ENCODE data around the gene TGFA. TPM values are rescaled to one million over a fixed set of nuclear protein-coding genes. Genes with fewer than 3 reads are reported as not detected.

The TGFA gene
- total RNA-seq (4.1 TPM), polyA plus RNA-seq (2.1 TPM)

GRCh38 chr2:70553584-70554337 is at the start of gene TGFA:
Gene TGFA, minus strand, starts transcription at chr2:70553826. Its CDS starts 59 bp downstream, at chr2:70553767.
- peak within 1 kb of the TSS; percentile 63 for H3K4me3 ChIP-seq (ENCODE audit: low read depth, low read length)
- under 1% methylated on average over 88 of the region's 88 CpGs for WGBS
- no peak for DNase-seq (ENCODE audit: extremely low spot score)
- H3K27ac ChIP-seq (ENCODE audit: low read depth) = peak within 1 kb of the TSS; percentile 51
- H3K36me3 ChIP-seq (ENCODE audit: insufficient read depth) = no peaks in the 10 kb centered on the region
- H3K4me1 ChIP-seq (ENCODE audit: insufficient read depth) = peaks cover 2% of the 10 kb centered on the region

- DNase-seq (ENCODE audit: extremely low spot score) = no peak
- H3K4me3 ChIP-seq (ENCODE audit: low read depth, low read length) = no peak overlapping the region
Observed at GRCh38 chr2:70603066-70603465, 49.4 kb upstream of the TGFA start.

GRCh38 chr2:70598197-70598596 is 44.6 kb upstream of the TGFA start:
- DNase-seq (ENCODE audit: extremely low spot score) = no peak
- Histone ChIP-seq H3K4me1 (ENCODE audit: insufficient read depth) (no peaks in the 10 kb centered on the region), H3K4me3 (ENCODE audit: low read depth, low read length) (no peak overlapping the region), H3K27ac (ENCODE audit: low read depth) (no peak overlapping the region), H3K36me3 (ENCODE audit: insufficient read depth) (no peaks in the 10 kb centered on the region)
- 39% methylated on average over 1 of the region's 1 CpG for WGBS

More at GRCh38 chr2:70603066-70603465, 49.4 kb upstream of the TGFA start:
- Histone ChIP-seq H3K27ac (ENCODE audit: low read depth) (no peak overlapping the region), H3K36me3 (ENCODE audit: insufficient read depth) (no peaks in the 10 kb centered on the region), H3K4me1 (ENCODE audit: insufficient read depth) (no peaks in the 10 kb centered on the region)

- WGBS = 49% methylated on average over 7 of the region's 7 CpGs
- Histone ChIP-seq H3K4me3 (ENCODE audit: low read depth, low read length) (no peak overlapping the region), H3K27ac (ENCODE audit: low read depth) (no peak overlapping the region), H3K4me1 (ENCODE audit: insufficient read depth) (no peaks in the 10 kb centered on the region), H3K36me3 (ENCODE audit: insufficient read depth) (no peaks in the 10 kb centered on the region)
- DNase-seq (ENCODE audit: extremely low spot score) = no peak
Observed at GRCh38 chr2:70596739-70597138, 43.1 kb upstream of the TGFA start.

GRCh38 chr2:70596293-70596692 is 42.7 kb upstream of the TGFA start:
- Histone ChIP-seq H3K4me3 (ENCODE audit: low read depth, low read length) (no peak overlapping the region), H3K27ac (ENCODE audit: low read depth) (no peak overlapping the region), H3K4me1 (ENCODE audit: insufficient read depth) (no peaks in the 10 kb centered on the region), H3K36me3 (ENCODE audit: insufficient read depth) (no peaks in the 10 kb centered on the region)
- DNase-seq (ENCODE audit: extremely low spot score) = no peak
- WGBS = 67% methylated on average over 6 of the region's 6 CpGs

GRCh38 chr2:70583091-70583490 is 29.5 kb upstream of the TGFA start:
- no peak for DNase-seq (ENCODE audit: extremely low spot score)
- Histone ChIP-seq H3K4me1 (ENCODE audit: insufficient read depth) (no peaks in the 10 kb centered on the region), H3K4me3 (ENCODE audit: low read depth, low read length) (no peak overlapping the region), H3K36me3 (ENCODE audit: insufficient read depth) (no peaks in the 10 kb centered on the region), H3K27ac (ENCODE audit: low read depth) (no peak overlapping the region)
- 74% methylated on average over 7 of the region's 7 CpGs for WGBS

GRCh38 chr2:70580352-70580751 is 26.7 kb upstream of the TGFA start:
- no peak for DNase-seq (ENCODE audit: extremely low spot score)
- no peak overlapping the region for H3K27ac ChIP-seq (ENCODE audit: low read depth)
- no peaks in the 10 kb centered on the region for H3K36me3 ChIP-seq (ENCODE audit: insufficient read depth)
- H3K4me3 ChIP-seq (ENCODE audit: low read depth, low read length) = no peak overlapping the region
- no peaks in the 10 kb centered on the region for H3K4me1 ChIP-seq (ENCODE audit: insufficient read depth)

- no peak for DNase-seq (ENCODE audit: extremely low spot score)
- H3K36me3 ChIP-seq (ENCODE audit: insufficient read depth) = no peaks in the 10 kb centered on the region
- H3K4me1 ChIP-seq (ENCODE audit: insufficient read depth) = no peaks in the 10 kb centered on the region
- H3K4me3 ChIP-seq (ENCODE audit: low read depth, low read length) = no peak overlapping the region
- H3K27ac ChIP-seq (ENCODE audit: low read depth) = no peak overlapping the region
- 87% methylated on average over 3 of the region's 3 CpGs for WGBS
Observed at GRCh38 chr2:70574618-70575017, 21.0 kb upstream of the TGFA start.

- 92% methylated on average over 2 of the region's 2 CpGs for WGBS
- H3K36me3 ChIP-seq (ENCODE audit: insufficient read depth) = no peaks in the 10 kb centered on the region
- no peak overlapping the region for H3K27ac ChIP-seq (ENCODE audit: low read depth)
- no peaks in the 10 kb centered on the region for H3K4me1 ChIP-seq (ENCODE audit: insufficient read depth)
- DNase-seq (ENCODE audit: extremely low spot score) = no peak
- no peak overlapping the region for H3K4me3 ChIP-seq (ENCODE audit: low read depth, low read length)
Observed at GRCh38 chr2:70574109-70574508, 20.5 kb upstream of the TGFA start.

- Histone ChIP-seq H3K36me3 (ENCODE audit: insufficient read depth) (no peaks in the 10 kb centered on the region), H3K4me1 (ENCODE audit: insufficient read depth) (no peaks in the 10 kb centered on the region), H3K4me3 (ENCODE audit: low read depth, low read length) (no peak overlapping the region), H3K27ac (ENCODE audit: low read depth) (no peak overlapping the region)
- 57% methylated on average over 7 of the region's 7 CpGs for WGBS
- peak; percentile 49 for DNase-seq (ENCODE audit: extremely low spot score)
Observed at GRCh38 chr2:70570041-70570661, 16.5 kb upstream of the TGFA start.

- no peak for DNase-seq (ENCODE audit: extremely low spot score)
- WGBS = 80% methylated on average over 6 of the region's 6 CpGs
- no peaks in the 10 kb centered on the region for H3K36me3 ChIP-seq (ENCODE audit: insufficient read depth)
- H3K4me1 ChIP-seq (ENCODE audit: insufficient read depth) = no peaks in the 10 kb centered on the region
- H3K27ac ChIP-seq (ENCODE audit: low read depth) = no peak overlapping the region
- H3K4me3 ChIP-seq (ENCODE audit: low read depth, low read length) = no peak overlapping the region
Observed at GRCh38 chr2:70569559-70569958, 15.9 kb upstream of the TGFA start.

GRCh38 chr2:70566906-70567305 is 13.3 kb upstream of the TGFA start:
- 78% methylated on average over 2 of the region's 2 CpGs for WGBS
- Histone ChIP-seq H3K4me3 (ENCODE audit: low read depth, low read length) (no peak overlapping the region), H3K36me3 (ENCODE audit: insufficient read depth) (no peaks in the 10 kb centered on the region), H3K4me1 (ENCODE audit: insufficient read depth) (no peaks in the 10 kb centered on the region), H3K27ac (ENCODE audit: low read depth) (no peak overlapping the region)
- DNase-seq (ENCODE audit: extremely low spot score) = no peak

- Histone ChIP-seq H3K4me1 (ENCODE audit: insufficient read depth) (no peaks in the 10 kb centered on the region), H3K36me3 (ENCODE audit: insufficient read depth) (no peaks in the 10 kb centered on the region), H3K27ac (ENCODE audit: low read depth) (no peak overlapping the region), H3K4me3 (ENCODE audit: low read depth, low read length) (no peak overlapping the region)
- WGBS = 85% methylated on average over 3 of the region's 3 CpGs
- DNase-seq (ENCODE audit: extremely low spot score) = no peak
Observed at GRCh38 chr2:70566464-70566863, 12.8 kb upstream of the TGFA start.

GRCh38 chr2:70565039-70565731 is 11.6 kb upstream of the TGFA start:
- Histone ChIP-seq H3K4me1 (ENCODE audit: insufficient read depth) (no peaks in the 10 kb centered on the region), H3K27ac (ENCODE audit: low read depth) (no peak overlapping the region), H3K4me3 (ENCODE audit: low read depth, low read length) (no peak overlapping the region), H3K36me3 (ENCODE audit: insufficient read depth) (no peaks in the 10 kb centered on the region)
- no peak for DNase-seq (ENCODE audit: extremely low spot score)
- WGBS = 67% methylated on average over 9 of the region's 9 CpGs
